Right hindlimb (tissue), 1 donor: Measurements from ENCODE around the gene CTNND2.
"Not testable (repeated sequence)": the region's sequence is repeated elsewhere in the genome, so short reads cannot be mapped to it uniquely, and the experiment has no call there.

Source experiments
- DNase-seq: peaks from one replicate; pipeline ENCODE4 v3.0.0-alpha.2; 2018

Gene CTNND2

GRCh38 chr5:11007269-11007870 lies 896.9 kb downstream of the CTNND2 start:
- no peak for DNase-seq

- DNase-seq: not testable (repeated sequence)
Observed at GRCh38 chr5:11004523-11004922, 899.7 kb downstream of the CTNND2 start.

GRCh38 chr5:11000515-11001353 lies 903.5 kb downstream of the CTNND2 start:
- DNase-seq: no peak

- DNase-seq: no peak
Observed at GRCh38 chr5:10999714-11000113, 904.5 kb downstream of the CTNND2 start.

- DNase-seq: no peak
Observed at GRCh38 chr5:10995891-10996290, 908.4 kb downstream of the CTNND2 start.

- no peak for DNase-seq
Observed at GRCh38 chr5:10994091-10994986, 909.9 kb downstream of the CTNND2 start.

- no peak for DNase-seq
Observed at GRCh38 chr5:10990634-10991033, 913.6 kb downstream of the CTNND2 start.

- DNase-seq: no peak
Observed at GRCh38 chr5:10989577-10990263, 914.5 kb downstream of the CTNND2 start.

GRCh38 chr5:10988622-10989021 lies 915.6 kb downstream of the CTNND2 start:
- DNase-seq: no peak

- DNase-seq: peak; percentile 67
Observed at GRCh38 chr5:10987925-10988504, 916.2 kb downstream of the CTNND2 start.

- DNase-seq: no peak
Observed at GRCh38 chr5:10987276-10987924, 916.8 kb downstream of the CTNND2 start.

GRCh38 chr5:10985721-10986110 lies 918.5 kb downstream of the CTNND2 start:
- no peak for DNase-seq

- DNase-seq: no peak
Observed at GRCh38 chr5:10985091-10985720, 919.0 kb downstream of the CTNND2 start.

- no peak for DNase-seq
Observed at GRCh38 chr5:10984021-10984715, 920.1 kb downstream of the CTNND2 start.

GRCh38 chr5:10982626-10983025 lies 921.6 kb downstream of the CTNND2 start:
- DNase-seq: no peak

- DNase-seq: no peak
Observed at GRCh38 chr5:10981932-10982331, 922.3 kb downstream of the CTNND2 start.

GRCh38 chr5:10977011-10977410 lies 927.2 kb downstream of the CTNND2 start:
- DNase-seq: no peak

- DNase-seq: no peak
Observed at GRCh38 chr5:10975945-10976344, 928.3 kb downstream of the CTNND2 start.

GRCh38 chr5:10974850-10975249 lies 929.4 kb downstream of the CTNND2 start:
- no peak for DNase-seq

GRCh38 chr5:10973316-10973715 lies 930.9 kb downstream of the CTNND2 start:
- no peak for DNase-seq

- DNase-seq: no peak
Observed at GRCh38 chr5:10969684-10970180, 934.5 kb downstream of the CTNND2 start.
